GM19023 (cell line): ENCODE data around the gene FAF2.
"Not testable (repeated sequence)": the region's sequence is repeated elsewhere in the genome, so short reads cannot be mapped to it uniquely, and the experiment has no call there.

ENCODE experiments used
- ATAC-seq: cut with Tn5 transposase; IDR thresholded peaks from one replicate; pipeline ENCODE4 v1.9.1; 2021; ENCODE audit warnings: mild to moderate bottlenecking, moderate library complexity; ENCODE audit not compliant: unreplicated experiment

FAF2 gene

GRCh38 chr5:176416965-176417364 lies 31.2 kb upstream of the FAF2 start:
- no peak for ATAC-seq

- ATAC-seq = no peak
Observed at GRCh38 chr5:176418251-176418650, 29.9 kb upstream of the FAF2 start.

- ATAC-seq = no peak
Observed at GRCh38 chr5:176420086-176420485, 28.1 kb upstream of the FAF2 start.

- ATAC-seq = no peak
Observed at GRCh38 chr5:176420972-176421544, 27.1 kb upstream of the FAF2 start.

- no peak for ATAC-seq
Observed at GRCh38 chr5:176424181-176424580, 24.0 kb upstream of the FAF2 start.

GRCh38 chr5:176425138-176425537 lies 23.0 kb upstream of the FAF2 start:
- ATAC-seq = no peak

- ATAC-seq = no peak
Observed at GRCh38 chr5:176425791-176426190, 22.4 kb upstream of the FAF2 start.

GRCh38 chr5:176426876-176427275 lies 21.3 kb upstream of the FAF2 start:
- no peak for ATAC-seq

GRCh38 chr5:176427971-176428370 lies 20.2 kb upstream of the FAF2 start:
- ATAC-seq = no peak

- ATAC-seq = no peak
Observed at GRCh38 chr5:176429972-176430371, 18.2 kb upstream of the FAF2 start.

- no peak for ATAC-seq
Observed at GRCh38 chr5:176432707-176433106, 15.5 kb upstream of the FAF2 start.

- ATAC-seq = no peak
Observed at GRCh38 chr5:176436656-176437055, 11.5 kb upstream of the FAF2 start.

- no peak for ATAC-seq
Observed at GRCh38 chr5:176438959-176439757, 9.0 kb upstream of the FAF2 start.

- ATAC-seq = no peak
Observed at GRCh38 chr5:176440927-176441706, 7.1 kb upstream of the FAF2 start.

GRCh38 chr5:176441921-176442323 lies 6.3 kb upstream of the FAF2 start:
- ATAC-seq = no peak

- ATAC-seq = not testable (repeated sequence)
Observed at GRCh38 chr5:176442911-176443310, 5.3 kb upstream of the FAF2 start.

- ATAC-seq = no peak
Observed at GRCh38 chr5:176444742-176445141, 3.4 kb upstream of the FAF2 start.

GRCh38 chr5:176446028-176446665 lies 2.0 kb upstream of the FAF2 start:
- ATAC-seq = no peak

GRCh38 chr5:176446884-176447590 lies 1.1 kb upstream of the FAF2 start:
- ATAC-seq = no peak

GRCh38 chr5:176447591-176447977 lies 601 bp upstream of the FAF2 start:
- peak; percentile 26 for ATAC-seq

GRCh38 chr5:176450077-176450476 lies 1.9 kb downstream of the FAF2 start:
- ATAC-seq = no peak
